Stimulated activated CD4-positive, alpha-beta T cell treated with anti-CD3 and anti-CD28 coated beads, Interleukin-15, amount 100 ng/mL, for 1 hour (primary cell): ENCODE data around the gene CASP1.
"Not testable (repeated sequence)": the region's sequence is repeated elsewhere in the genome, so short reads cannot be mapped to it uniquely, and the experiment has no call there.

Experiments
- DNase-seq, 2 donors: peaks; one replicate each; pipeline ENCODE4 v3.0.0-alpha.2; 2020; ENCODE audit warnings: low read depth in 1 of 2, low spot score in 1 of 2

Gene CASP1

DNA sequence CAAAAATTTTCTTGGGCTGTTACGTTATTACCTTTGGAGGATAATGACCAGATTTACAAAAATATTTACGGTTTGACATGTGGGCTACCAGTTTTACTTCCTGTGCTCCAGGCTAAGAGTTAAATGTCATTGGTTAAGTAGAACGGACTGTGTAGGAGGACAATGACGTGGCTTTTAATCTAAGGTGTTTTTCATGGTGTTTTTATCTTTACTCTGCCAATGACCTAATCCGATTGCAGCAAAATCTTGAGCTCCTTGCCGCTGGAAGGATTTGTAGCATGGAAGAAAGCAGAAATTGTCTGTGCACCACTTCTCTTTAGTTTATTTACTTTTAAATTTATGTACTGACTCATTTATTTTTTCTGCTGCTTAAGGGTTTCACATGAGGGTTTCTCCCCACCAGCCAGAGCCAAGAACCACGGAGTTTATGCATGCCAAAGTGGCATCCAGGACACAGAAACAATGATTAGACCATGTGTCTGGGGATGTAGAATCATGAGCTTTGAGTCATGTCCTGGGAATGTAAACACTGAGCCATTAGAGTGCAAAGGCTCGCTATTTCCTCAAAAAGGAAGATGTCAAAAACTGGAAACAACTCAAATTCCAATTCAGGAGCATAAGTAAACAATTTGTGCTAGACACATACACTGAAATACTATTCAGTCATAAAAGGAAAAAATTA, 12.1 kb upstream of the CASP1 start:
- DNase-seq: no peak

DNA sequence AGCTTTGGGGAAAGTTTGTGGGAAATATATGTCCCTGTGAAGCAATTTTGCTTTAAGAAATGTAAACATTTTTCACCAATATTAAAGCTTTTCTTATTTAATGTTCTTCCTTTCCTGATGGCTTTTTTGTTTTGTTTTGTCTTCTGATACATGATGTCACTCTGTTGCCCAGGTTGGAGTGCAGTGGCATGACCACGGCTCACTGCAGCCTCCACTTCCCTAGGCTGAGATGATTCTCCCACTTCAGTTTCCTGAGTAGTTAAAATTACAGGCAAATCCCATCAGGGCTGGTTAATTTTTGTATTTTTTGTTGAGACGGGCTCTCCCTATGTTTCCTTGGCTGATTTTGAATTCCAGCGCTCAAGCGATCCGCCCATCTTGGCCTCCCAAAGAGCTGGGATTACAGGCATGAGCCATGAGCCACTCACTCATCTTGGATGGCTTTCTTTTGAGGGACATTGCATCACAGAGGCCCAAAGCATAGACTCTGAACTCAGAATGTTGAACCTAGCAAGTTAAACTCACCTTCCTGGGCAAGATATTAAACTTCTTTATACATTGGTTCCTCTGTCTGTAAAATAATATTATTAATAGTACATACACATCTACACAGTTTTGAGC, 10.8 kb upstream of the CASP1 start:
- DNase-seq: no peak

DNA sequence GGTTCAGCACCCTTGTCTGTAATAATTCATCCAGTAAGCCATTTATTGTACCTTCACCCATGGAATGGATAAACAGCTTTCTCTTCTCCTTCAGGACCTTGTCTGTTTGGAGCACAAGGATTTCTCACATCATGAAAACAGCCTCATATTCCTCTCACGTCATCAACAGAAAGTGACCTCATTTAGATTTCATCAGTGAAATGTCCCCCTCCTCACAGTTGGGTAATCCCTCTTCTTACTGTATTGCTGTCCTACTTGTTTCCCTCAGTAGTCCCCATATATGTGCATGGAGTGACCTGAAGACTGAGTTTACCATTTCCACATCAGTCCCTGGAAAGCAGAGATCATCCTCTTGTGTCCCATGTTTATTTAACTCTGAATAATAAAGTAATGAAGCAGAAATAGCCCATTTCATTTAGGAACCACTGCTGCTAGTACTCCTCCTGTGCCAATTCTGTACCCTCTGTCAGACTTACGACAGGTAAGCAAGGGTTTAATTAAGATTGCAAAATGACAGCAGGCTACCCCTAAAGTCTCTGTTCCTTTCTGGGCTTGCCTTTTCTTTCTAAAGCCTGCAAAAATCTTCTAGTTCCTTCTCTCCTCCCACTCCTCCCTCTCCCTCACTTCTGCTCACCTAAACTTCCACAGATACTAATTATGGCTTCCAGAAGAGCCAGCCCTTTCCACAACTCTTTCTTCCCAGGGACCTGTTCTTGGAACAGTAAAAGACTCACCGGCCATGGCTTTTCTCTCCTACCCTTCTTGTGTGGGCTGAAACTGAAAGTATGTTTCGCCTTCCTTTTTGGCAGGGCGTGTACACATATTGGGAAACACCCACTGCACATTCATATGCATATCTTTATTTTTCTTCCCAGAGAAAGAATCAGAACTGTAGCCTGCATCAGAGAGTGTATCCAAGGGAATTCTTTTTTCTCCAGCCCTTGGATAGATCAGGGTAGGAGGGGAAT, 9.9 kb upstream of the CASP1 start, which contains the start of gene CARD16:
Gene CARD16 (minus strand): TSS at position 779 of the 968 bp plus-strand sequence. CDS start 38 bp downstream, at position 741.
- DNase-seq: not testable (repeated sequence)

DNA sequence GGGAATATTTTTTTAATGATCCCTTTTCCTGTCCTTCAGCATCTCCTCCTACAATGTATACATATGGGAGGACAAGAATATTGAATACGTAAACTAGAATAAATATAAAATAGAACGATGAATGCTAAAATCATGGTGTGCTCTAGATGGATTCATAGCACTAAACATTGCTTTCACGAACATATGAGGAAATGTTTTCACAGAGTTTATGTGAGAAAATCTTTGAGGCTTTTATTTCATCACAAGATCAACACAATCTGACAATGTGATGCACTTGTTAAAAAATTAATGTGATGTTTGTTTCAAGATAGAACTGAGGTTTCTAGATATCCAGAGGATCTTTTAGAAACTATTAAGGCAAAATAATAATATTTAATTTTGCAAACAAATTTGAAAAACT, 7.2 kb upstream of the CASP1 start:
- no peak for DNase-seq

DNA sequence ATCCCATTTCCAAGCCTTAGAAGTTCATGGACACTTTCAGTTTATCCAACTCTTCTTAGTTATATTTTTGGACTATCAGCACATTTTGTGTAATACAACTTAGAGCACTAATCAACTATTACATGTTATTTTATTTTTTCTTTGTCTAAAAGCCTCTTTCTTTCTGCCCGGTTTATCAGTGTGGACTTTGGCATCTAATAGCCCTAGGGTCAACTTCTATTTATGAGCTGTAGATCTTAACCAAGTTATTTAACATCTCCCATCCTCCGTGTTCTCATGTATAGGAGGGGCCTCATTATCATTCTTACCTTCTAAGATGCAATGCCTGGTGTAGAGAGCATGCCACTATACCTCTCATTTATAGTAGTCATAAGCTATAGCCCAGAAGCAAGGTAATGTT, 5.8 kb upstream of the CASP1 start:
- DNase-seq: no peak

DNA sequence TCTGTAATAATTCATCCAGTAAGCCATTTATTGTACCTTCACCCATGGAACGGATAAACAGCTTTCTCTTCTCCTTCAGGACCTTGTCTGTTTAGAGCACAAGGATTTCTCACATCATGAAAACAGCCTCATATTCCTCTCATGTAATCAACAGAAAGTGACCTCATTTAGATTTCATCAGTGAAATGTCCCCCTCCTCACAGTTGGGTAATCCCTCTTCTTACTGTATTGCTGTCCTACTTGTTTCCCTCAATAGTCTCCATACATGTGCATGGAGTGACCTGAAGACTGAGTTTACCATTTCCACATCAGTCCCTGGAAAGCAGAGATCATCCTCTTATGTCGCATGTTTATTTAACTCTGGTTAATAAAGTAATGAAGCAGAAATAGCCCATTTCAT, 556 bp downstream of the CASP1 start:
- DNase-seq: not testable (repeated sequence)

DNA sequence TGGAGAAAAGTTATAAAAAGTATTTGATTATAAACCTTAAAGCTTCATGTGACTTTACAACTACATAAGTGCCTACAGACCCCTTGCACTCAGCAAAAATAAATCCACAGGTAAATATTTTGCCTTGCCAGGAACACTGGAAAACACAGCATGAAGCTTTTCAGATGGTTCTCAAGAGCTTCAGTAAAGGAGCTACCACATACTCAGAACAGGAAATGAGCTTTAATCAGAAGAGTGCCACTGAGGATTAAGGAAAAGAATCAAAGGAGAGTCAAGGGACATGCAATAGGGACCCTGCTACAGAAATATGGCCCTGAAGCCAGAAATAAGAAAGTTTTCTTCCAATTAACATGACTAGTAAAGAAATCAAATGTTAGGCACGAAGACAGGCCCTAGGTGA, 1.2 kb downstream of the CASP1 start:
- DNase-seq: no peak

DNA sequence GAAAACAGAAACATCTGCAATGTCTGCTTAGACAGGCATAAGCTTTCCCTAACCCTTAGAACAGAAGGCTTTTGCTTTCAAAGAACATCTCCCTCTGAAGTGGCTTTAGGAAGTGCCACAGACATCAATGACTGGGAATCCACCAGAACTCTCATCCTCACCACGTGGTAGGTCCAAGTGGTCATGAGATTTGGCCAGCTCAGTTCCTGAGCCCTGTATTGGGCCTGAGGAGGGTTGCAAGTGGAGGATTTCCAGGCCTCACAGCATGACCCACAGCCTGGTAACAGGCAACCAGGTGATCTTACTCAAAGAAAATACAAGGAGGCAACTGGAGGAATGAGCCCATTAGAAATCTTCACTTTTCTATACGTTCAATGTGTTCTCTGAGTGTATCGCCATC, 1.6 kb downstream of the CASP1 start:
- DNase-seq: no peak

DNA sequence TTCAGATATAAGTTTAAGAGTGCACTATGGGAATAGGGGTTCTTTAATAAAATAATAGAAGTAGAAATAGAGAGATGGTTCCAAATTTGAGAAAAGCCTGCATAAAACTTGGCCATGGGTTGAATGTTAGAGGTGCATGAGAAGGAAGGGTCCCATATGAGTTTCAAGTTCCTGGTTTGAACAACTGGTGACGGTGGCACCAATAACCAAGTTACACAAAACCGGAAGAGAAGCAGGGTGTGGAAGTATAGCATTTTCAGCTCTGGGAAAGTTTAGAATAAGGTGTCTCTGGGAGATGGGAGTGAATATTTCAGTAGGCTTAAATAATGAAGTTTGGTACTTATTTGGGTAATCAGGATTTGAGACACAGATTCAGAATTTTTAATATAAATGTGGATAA, 2.4 kb downstream of the CASP1 start:
- no peak for DNase-seq

DNA sequence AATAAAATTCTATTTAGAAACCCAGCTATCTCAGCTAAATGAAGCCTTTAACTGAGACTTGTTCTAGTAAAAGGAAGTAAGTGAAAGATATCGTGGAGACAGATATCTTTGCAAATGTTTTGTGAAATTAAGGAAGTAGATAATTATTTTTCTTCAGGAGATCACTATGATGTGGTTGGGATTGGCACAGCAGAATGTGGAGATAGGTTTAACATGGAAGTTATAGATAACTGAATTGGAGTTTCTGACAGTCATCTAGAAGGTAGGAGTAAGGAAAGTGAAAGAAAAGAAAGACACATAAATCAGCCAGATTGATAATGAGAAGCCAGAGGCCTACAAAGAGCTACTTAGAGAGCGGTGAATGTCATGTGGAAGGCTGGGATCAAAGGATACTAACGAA, 7.3 kb downstream of the CASP1 start:
- no peak for DNase-seq

DNA sequence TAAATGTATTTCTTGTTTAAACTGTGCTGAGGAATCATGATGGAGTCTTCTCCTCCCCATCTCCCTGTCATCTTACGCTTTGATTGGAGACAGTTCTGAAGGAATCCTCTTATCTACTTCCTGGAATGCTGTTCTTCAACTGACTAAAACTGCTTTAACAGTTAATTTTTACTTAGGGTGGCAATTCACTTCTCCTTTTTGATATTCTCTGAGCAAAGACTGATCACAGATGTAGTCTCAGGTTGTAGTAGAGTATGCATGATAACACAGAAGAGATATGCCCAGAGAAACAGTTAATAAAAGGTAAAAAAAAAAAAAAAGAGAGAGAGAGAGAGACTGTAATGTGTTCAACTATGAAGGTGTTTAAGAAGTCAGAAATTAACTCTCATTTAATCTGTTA, 10.6 kb downstream of the CASP1 start:
- DNase-seq: no peak

DNA sequence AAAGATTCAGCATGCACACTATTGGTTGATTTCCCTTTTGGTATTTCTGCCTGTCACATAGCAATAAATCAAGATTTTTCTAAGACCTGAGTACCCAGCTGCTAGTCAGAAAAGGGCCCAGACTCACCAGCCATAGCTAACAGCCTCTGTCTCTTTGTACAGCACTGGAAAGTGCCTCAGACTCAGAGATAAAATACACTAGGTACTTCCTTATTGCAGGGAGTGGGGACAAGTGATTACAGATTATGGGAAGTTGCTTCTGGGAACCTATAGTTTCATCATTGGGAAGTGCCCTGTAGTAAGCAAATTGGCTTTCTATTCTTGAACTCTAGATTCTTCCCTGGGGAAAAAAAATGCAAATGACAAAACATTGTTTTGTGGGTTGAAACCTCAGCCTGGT, 11.9 kb downstream of the CASP1 start, which contains the start of gene CASP5:
Gene CASP5 (minus strand): TSS at position 166 of the 400 bp plus-strand sequence. CDS start 32 bp downstream, at position 134.
- no peak for DNase-seq

DNA sequence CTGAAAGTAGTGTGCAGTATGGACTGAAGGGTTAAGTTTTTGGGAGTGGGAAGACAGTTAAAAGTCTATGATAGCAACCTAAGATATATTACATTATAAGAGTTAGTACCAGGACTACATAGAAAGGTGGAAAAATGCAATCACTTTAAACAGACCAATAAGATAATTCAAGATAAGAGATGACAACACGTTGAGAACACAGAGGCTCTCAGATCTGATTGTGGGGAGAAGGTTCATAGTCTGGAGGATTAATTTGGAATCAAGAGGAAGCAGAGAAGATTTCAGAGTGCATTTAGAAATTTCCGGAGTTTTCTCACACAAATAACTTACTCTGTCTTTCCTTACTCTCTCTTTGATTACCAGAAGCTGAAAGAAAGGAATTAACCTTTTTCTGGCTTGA, 12.4 kb downstream of the CASP1 start:
- no peak for DNase-seq

DNA sequence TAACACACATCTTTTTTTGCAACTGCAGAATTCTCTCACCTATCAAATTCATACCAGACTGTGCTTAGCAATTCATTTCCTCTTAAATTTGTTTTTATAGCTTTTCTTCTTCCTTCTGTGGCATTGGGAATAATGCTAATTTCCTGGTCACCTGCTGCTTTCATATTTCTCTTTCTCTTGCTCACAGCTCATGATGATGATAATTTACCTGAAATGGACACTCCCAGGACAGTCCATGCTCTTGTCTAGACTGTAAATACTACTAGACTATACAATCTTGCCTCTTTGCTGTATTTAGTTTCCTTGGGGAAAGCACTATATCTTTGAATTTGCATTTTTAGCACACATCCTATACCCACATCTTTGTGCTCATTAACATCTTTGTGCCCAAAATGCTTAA, 27.5 kb downstream of the CASP1 start:
- no peak for DNase-seq

DNA sequence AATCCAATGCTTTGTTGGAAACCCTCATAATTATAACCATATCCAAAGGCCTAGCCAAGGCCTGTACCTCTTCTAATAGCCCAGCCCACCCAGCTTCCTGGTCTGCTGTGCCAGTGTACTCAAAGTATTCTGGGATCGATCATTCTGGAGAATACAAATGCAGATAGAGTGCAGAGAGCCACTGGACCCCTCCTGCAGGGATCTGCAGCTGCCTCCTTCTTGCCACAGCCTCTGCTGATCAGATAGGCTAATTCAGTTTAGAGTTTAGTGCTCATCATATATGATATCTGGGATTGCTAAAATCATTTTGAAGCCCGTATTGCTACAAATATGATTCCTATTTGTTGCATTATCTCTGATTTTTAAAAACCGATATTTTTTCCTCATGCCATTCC, 29.5 kb downstream of the CASP1 start:
- no peak for DNase-seq

DNA sequence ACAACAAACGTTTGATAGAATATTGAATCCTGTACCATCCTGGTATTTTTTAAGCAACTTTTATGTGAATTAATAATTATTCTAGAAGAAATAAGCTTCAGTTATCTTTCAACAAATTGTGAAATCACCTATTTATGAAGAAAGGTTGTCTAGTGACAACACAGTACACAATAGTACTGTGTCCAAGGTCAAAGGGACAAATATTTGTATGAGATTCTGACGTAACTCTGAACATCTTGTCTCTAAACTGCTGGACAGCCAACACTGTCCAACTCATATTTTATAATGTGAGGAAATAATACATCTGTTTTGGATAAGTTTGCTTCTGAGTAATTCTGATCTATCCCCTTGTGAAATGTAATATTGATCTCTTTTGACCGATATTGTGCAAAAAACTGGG, 30.9 kb downstream of the CASP1 start:
- DNase-seq: no peak

DNA sequence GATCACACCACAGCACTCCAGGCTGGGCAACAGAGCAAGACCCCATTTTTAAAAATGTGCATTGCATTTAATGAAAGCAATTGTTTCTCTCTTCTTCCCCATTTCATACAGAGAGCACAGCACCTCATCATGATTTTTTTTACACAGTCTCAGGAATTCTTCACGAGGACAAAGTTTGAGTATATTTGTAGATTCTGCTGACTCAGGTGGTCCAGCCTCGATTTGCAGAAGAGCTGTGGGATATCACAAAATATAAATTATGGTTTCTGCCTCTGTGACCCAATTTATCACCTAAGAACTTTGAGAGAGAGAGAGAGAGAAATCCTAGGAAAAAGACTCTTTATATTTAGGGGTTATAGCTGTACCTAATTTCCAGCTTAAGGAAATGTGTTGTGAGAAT, 31.8 kb downstream of the CASP1 start:
- DNase-seq: no peak

DNA sequence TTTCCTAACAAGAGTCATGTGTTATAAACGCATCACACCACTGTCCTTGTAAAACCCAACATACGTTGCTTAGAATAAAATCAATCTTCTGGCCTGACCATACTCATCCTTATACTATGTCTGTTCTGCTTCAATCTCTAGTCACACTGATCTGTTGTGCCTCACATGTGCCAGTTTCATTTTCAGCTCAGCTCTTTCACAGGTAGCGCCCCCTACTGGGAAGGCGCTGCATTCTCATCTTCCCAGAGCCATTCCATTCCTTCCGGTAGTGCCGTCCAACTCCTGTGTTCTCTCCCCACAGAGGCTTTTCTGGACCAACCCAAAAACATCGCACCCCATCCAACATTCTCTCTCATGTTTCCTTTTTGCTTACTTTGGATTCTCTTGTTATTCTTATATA, 34.1 kb downstream of the CASP1 start:
- peak; percentile 18 to 25 for DNase-seq

DNA sequence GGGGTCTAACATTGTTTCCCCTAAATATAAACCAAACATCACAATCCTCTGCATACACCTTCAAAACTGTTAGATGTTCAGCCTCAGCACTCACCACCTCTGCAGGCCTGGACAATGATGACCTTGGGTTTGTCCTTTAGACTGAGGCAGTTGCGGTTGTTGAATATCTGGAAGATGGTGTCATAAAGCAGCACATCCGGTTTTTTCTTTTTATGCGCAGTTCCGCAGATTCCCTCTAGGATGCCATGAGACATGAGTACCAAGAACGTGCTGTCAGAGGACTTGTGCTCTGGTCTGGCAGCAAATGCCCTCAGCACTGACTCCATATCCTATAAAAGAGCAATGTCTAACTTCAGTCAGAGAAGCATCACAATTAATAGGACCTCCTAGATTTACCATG, 34.8 kb downstream of the CASP1 start:
- DNase-seq: no peak

DNA sequence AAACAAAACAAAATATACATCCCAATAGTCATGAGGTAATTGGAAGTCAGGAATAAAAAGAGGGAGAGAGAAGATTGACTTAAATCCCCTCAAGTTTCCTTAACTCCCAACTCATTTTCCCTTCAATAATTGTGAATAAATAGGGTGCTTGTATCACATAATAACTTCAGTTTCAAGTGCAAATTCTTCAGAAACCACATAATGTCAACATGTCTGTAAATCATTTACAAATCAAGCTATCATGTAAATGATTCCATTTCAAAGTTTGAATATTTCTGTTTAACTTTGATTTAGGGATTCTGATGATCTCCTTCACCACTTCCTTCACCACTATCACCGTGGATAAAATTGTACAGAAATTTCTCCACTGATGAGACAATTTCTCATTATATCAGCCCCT, 35.2 kb downstream of the CASP1 start:
- no peak for DNase-seq

DNA sequence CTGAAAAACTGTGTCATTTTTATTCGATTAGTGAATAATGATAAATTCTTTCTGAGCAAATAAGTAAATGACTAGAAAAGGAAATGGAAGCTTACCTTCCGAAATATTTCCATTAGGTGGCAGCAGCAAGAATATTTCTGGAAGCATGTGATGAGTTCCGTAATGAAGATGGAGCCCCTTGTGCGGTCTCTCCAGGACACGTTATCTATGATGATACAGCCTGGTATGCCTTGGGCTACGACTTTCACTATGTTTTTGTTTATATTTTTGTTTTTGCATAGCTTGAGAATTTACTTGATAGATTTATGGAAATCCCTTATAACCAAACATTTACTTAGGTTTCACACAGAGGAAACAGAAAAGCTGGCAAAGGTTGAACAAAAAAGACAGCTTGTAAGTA, 37.7 kb downstream of the CASP1 start:
- no peak for DNase-seq

DNA sequence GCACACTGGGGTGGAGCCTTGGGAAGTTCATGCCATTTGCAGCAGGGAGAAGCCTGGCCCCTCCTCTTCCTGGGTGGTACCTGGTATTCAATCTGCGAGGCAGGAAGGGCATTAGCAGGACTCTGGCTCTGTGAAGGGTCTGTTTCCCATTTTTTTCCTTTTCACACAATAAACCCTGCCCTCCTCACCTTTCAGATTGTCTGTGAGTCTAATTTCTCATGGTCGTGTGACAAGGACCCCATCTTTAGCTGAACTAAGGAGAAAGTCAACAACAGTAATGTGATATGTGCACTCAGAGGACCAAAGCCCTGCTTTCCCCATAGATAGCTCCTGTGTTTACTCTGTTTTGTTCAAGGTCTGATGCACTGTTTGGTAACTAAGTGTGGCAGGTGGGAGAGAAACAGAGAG, 39.9 kb downstream of the CASP1 start:
- DNase-seq: no peak
